Amniotic stem cell (primary cell): ENCODE data around the gene CNOT8.
"Not testable (repeated sequence)": the region's sequence is repeated elsewhere in the genome, so short reads cannot be mapped to it uniquely, and the experiment has no call there.

Source experiments
- DNase-seq: peaks from one replicate; lab custom pipeline; 2025; lab: John Stamatoyannopoulos, UW

Gene CNOT8

DNA sequence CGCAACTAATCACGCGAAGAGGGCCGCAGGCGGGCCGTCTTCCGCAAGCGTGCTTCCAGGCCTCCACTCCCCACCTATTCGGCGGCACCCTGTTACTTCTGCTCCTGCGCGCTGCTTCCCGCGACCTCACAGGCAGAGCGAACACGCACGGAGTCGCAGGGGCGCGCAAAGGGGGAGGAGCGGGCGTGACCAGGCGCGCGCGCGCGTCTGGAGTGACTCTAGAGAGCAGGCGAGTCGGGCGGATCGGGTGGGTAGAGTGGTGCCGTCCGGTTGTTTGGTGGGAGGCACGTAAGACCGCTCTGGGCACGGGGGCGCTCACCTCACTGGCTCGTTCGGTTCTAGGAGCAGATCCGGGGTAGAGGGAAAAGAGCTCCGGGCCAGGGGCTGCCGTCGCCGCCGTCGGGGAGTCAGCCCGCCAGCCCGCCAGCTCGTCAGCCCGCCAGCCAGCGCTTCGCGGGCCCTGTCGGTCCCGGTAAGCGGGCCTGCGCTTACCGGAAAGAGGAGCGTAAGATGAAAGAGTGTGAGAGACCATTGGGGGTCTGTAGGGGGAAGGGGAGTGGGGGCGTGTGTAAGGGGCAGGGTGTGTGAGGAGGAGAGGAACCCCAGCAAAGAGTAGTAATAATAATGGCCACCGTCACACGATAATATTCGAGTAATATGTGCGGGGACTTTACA lies at the start of gene CNOT8:
CNOT8 (plus strand) TSS at position 331 of the 675 bp plus-strand sequence. CDS start 4,652 bp downstream, outside the sequence.
- peak; percentile 93 for DNase-seq

DNA sequence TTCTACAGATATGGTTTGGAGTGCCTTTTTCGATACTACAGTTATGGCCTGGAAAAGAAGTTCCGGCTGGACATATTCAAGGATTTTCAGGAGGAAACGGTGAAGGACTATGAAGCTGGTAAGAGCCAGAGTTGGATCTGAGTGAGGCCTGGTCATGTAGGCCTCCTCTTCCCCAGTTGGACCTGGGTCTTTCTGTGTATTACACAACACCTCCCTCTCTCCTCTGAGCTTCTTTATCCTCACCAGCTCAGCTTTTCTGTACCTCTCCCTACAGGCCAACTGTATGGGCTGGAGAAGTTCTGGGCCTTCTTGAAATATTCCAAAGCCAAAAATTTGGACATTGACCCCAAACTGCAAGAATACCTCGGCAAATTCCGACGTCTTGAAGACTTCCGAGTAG lies 47.2 kb upstream of the CNOT8 start:
- DNase-seq: no peak

DNA sequence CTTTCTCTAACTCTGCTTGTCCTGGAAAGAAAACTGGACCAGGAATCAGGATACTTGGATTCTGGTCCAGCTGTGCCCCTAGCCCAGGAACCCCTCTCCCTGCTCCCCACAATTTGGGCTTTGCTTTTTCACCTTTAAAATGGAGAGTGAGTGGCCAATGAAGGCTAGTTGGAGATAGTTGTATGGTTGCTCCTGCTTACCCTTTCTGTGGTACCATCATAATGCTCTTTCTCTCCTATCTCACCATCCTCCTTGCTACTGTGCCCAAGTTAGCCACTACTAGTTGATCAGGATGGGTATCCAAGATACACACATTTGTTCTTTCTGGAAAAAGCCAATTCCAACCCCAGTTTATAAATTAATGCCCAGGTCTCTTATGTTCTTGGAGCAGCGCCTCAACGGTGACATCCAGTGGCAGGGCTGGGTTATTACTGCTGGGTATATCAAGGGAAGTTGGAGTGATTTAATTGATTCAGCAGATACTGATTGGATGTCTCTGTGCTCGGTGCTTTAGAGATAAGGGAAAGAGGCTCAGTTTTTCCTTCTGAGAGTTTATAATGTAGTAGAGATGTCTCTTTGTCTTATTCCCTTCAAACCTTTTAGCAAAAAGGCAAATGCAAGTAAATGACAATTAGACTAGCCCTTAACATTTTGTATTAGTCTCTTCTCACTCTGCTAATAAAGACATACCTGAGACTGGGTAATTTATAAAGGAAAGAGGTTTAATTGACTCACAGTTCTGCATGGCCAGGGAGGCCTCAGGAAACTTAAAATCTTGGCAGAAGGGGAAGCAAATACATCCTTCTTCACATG lies 46.6 kb upstream of the CNOT8 start:
- DNase-seq: peak; percentile 33

DNA sequence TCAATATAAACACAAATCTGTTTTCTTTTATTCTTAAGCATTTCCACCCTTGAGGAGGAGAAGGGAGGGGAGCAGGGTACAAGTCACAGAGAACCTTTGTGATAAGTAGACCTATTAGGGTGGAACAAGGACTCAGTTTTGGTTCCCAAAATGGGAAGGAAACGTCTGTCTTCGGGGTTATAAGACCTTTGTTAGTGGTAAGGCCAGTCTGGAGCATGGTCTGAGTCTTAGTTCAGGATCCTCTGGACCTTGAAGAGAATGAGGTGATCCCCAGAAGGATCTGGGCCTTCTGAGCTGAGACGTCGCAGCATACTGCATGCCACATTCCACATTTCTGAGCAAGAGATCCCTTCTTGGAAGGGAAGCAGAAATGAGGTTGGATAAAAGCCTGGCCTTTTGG lies 45.3 kb upstream of the CNOT8 start:
- no peak for DNase-seq

DNA sequence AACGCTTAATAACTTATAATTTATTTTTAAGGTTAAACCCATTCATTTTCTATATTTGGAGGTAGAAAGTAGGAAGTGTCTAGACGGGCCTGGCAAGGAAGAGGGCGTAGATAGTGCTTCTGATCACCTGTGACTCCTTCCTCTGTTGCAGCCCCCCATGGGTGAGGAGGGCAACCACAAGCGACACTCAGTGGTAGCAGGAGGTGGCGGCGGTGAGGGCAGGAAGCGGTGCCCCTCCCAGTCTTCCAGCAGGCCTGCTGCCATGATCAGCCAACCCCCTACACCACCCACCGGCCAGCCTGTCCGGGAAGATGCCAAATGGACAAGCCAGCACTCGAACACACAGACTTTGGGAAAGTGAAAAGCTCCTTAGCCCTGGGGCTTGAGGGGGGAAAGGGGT lies 44.7 kb upstream of the CNOT8 start:
- no peak for DNase-seq

DNA sequence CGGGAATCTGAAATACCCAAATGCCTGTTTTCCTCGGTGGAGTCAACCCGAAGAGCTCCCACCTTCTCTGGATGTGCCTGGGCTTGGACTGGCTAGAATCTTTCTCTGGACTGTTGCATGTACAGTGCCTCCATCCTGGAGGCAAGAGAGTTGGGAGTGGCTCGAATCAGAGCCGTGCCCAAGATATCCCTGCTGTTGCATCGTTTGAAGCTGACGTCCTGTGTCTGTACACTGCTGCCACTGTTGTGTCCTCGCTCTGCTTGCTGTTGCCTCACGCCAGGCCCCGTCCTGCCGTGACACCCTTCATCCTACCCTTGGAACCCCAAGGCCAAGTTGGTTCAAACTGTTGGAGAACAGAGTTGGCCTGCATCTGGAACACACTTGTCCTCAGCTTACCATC lies 43.4 kb upstream of the CNOT8 start:
- DNase-seq: no peak

DNA sequence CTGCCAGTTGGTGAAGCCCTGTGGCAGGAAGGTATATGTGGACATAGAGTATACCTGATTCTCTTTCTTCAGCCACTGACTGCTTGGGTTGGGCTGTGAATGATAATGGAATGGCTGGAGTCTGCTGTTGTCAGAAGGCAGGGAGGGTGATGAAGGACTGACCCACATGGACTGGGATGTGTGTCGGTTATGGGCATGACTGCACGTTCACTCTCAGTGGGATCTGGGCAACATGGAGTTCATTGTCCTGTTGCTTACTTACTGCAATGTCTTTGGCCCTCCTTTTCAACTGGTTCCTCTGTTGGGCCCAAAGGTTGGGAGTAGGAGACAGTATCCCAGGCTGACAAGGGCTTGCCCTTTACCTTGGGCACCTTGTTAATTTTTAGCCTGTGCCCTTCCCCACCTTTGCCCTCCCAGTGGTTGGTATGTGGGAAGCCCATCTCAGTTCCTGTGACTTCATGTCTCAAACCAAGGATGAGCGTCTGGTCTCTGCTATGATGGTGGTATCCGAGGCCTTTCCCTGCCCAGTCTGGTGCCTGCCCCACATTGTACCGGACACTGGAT lies 42.7 kb upstream of the CNOT8 start:
- DNase-seq: no peak

DNA sequence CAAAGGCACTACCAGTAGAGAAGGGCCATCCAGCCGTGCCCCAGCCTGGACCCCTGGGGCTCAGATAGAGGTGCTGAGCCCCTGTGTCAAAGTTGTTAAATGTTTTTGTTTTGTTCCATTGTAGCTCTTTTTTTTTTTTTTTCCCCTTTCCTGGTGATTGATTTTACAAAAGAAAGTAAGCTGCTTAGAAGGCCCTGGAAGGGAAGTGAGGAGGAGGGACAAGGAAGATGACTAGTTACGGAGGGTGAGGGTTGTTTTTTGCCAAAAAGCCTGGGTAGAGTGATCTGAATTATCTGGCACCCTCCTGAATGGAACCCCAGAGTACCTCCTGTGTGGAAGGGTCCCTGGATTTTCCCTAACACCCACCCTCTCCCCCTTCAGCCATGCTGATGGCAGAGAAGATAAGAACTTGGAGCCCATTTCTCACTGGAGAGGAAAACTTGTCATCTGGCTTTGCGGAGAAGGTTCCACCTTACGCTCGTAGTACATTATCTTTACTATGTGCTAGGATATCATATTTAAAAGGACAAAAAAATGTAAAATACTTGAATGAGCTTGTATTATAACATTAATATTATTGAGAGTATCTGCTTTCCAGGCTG lies 41.4 kb upstream of the CNOT8 start:
- no peak for DNase-seq

DNA sequence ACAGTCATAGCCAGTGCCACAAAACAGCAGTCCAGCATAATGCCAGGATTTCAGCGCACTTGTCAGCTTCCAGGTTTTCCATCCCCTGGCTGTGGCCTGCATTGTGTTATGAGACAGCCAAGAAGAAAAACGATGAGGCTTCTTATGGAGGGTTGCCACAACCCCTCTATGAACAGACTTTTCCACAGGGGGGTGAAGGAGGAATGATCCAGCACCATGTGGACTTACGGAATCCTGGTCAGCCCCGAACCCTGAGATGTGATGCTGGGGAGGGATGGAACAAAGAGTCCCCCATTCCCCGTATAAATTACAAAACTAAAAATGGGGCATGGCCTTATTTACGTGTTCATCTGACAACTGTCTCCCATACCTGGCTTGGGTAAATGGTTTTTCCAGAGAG lies 40.6 kb upstream of the CNOT8 start:
- DNase-seq: no peak

DNA sequence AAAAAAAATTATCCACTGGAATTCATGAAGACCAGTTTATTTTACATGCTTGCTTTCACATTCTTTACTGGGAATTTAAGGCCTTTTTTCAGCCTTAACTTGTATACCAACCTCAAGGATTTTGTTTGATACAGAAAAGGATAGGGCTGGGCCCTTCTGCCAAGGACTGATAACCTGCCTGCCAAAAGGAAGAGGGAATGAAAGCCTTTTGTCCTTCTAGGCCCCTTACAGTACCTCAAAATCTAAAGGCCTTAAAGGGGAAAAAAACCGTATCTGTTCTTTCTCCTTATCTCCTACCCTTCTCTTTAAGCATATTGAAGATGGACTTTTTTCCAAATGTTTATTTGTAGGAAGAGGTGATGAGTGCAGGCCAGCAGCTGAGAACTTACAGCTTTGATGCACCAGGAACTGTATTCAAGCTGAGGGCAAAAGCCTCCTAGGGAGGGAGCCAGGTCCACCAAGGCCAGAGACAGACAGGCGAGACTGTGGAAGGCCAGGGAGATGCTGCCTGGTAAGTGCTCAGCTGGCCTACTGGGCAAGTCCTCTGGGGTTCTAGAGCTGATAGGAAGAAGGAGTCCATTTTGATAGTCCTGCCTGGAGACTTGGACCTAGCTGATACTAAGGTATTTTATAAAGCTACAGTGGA lies 39.8 kb upstream of the CNOT8 start:
- DNase-seq: no peak

DNA sequence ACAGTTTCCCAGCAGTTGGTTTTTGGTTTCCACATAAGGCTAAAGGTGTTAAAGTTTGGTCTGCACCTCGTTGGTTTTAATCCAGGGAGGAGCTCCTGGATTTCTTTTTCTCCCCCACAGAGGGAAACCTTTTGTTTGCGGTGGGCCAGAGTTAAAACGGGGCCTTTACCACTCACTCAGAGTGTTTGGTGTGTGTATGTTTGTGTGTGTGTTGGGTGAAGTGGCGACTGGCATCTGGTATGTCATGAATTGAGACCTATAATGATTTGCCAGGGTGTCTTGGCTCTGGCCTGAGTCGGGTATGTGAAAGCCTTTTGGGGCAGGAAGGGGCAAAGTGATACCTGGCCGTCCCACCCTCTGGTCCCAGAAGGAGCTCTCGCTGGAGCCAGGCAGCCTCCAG lies 38.9 kb upstream of the CNOT8 start:
- DNase-seq: no peak

DNA sequence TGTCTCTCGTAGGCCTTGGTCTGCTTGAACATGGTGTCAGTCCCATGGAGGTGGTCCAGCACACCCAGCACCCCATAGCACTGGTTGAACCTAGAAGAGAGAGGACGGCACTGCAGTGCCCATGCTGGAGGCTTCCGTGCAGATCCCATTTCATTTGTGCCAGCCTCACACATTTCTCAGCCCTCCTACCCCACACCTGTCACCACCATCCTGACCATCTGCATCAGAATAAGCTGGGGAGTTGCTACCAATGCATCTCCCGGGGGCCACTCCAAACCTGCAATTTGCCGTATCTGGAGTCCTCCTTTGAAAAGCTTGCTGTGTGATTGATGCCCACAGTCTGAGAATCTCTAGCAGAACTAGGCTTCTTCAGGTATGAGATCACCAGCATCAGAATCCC lies 38.0 kb upstream of the CNOT8 start:
- no peak for DNase-seq

DNA sequence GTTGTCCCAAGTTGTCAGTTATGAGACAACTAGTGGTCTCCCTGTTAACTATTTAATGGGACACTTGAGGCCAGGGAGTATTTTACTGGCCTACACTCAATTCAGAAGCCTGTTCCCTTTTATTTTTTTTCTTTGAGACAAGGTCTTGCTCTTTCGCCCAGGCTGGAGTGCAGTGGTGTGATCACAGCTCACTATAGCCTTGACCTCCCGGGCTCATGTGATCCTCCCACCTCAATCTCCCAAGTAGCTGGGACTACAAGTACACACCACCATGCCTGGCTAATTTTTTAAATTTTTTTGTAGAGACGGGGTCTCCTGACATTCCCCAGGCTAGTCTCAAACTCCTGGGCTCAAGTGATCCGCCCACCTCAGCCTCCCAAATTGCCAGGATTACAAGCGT lies 35.5 kb upstream of the CNOT8 start:
- DNase-seq: not testable (repeated sequence)

DNA sequence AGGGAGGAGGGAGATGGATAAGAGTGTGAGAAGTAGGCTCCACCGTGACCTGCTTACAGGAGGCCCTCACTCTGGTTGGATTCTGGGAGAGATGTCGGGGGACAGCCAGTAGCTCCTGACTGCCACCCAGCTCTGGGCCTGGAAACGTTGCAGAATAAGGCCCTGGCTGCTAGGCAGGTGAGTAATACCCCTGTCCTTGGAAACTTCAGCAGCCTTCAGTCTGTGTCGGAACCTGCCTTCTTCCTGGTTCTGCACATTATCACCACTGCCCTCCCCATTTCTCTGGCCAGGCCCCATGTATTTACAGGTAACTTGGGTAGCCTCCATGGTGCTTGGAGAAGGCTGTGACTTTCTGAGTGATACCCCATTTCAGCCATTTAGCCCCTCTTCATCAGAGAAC lies 34.8 kb upstream of the CNOT8 start:
- DNase-seq: no peak

DNA sequence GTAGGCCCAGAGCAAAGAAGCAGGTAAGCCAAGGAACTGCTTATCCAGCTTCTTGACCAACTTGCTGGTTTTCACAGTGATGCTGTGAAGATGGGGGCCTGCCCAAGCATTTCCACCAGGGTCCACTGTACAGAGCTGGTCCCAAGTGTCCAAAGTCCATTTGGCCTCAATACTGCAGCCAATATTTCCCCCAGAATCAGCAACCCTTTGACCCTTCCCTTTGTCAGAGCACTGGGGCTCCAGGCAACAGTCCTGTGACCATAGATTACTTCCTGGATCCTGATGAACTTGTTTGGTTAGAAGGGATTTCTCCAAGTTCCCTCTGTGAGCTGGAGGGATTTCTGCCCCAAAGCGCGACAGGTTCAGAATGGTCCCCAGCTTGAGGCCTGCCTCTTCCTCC lies 34.4 kb upstream of the CNOT8 start:
- no peak for DNase-seq

DNA sequence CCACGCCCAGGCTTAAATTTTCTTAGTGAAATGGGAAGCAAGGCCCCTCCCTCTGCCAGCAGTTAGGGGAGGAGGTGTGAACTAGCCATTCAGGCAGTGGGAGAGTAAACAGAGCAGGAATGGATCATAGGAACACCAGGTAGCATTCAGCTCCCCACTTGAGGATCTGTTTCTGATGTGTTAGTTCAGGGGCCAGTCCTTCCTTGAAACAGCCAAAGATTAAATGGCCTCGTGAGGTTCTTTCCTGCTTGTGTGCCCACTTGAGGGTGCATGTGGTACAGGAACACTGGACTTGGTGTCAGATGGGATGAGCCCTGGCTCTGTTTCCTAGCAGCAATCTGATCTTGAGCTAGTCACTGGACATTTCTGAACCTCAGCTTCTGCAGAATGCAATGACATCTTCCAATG lies 29.2 kb upstream of the CNOT8 start:
- DNase-seq: no peak

DNA sequence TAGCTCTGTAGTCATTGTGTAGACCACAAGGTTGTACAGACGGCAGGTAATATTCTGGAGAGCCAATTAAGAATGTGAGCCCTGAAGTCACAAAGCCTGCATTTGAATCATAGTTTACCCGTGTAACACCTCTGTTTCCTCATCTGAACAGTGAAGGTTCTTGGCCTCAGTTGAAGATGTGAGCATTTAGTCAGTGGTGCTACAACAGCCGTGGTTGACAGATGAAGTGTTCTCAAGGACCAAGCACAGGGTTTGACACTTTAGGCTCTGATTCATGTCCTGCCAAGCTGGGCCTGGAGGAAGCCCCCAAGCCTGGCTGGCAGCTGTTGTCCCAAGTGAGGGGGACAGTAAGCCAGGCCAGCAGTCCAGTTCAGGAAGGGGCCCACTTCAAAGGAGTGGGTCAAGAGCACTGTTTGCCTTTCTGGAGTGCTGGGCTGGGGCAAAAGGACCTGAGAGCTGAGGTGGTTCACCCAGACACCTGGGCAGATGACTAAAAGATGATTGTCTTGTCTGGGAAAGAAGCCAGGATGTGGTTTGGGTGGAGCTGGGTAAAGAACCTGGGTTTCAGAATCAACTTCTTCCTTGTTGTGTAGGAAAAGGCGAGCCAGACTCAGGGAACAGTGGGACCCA lies 28.7 kb upstream of the CNOT8 start:
- DNase-seq: no peak

DNA sequence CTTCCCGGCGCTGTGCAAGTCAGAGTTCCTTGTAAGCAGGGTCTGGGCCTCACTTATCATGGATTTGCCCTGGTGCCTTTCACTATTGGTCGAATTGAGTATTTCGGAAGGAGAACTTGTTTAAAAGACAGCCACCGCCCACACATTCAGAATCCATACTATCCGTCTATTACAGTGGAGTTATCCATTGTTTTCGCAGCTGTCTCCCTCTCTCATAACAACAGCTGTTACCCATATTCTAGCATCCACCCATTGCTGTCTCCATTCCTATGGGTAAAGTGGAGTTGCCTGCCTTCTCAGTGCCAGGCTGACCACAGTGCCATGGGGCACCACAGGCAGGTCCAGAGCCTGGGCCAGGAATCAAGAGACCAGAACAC lies 28.2 kb upstream of the CNOT8 start:
- no peak for DNase-seq

DNA sequence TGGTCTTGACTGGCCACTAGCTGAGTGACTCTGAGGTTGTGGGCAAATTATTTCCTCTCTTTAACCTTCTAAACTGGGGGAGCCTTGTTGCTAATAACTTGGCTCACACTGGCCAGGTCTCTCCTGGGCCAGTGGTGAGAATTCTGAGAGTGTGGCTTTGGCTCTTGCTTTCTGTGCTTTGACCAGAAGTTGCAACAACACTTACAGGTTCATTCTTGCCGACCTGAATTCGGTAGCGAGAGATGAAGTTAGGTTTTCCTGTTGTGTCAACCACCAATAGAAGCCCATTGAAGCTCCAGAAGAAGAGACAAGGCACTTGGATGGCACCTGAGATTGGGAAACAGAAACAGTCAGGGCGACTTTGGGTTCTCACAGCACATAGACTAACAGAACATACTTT lies 27.8 kb upstream of the CNOT8 start:
- no peak for DNase-seq

DNA sequence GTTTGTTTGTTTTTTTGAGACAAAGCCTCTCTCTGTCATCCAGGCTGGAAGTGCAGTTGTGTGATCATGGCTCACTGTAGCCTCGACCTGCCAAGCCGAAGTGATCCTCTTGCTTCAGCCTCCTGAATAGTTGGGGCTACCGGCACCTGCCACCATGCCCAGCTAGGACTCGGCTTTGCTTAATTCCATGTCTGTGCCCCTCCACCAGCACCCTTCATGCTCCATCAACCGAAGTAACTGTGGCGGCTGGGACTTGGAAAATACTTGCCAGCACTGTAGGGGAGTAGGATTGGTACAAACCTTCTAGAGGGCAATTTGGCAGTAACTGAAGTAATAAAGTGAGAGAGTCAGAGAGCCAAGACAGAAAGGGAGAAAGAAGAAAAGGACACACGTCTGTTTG lies 27.0 kb upstream of the CNOT8 start:
- DNase-seq: no peak

DNA sequence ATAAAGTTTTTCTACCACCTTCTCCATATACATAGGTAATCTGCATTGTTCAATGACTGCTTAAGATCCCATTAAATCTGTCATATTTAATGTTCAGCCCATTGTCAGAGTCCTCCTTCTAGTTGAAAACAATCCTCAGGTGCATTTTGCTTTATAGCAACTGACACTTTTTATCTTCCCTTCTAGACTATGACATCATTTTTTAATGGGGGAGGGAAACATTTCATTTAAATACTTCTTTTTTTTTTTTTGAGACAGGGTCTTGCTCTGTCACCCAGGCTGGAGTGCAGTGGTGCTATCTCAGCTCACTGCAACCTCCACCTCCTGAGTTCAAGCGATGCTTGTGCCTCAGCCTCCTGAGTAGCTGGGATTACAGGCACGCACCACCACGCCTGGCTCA lies 25.6 kb upstream of the CNOT8 start:
- DNase-seq: not testable (repeated sequence)

DNA sequence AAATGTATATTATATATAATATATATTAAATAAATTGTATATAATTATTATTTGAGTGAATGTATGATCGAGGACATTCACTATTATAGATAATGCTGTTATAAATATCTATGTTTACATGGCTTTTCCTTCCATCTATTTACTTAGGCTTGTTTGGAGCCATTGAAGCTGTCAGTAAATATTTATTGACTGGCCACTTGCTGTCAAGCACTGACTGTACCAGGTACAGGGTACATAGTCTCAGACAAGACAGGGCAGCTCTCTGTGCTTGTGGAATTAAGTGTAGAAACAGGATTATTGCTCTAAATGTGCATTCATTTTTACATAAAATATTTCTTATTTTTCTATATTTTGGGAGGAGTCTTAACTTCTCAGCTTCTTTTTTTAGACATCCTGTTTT lies 24.4 kb upstream of the CNOT8 start:
- DNase-seq: no peak
